BE2C (cell line): Measurements from ENCODE around the gene C1GALT1C1L.

ENCODE experiments used
- DNase-seq: peaks from one replicate; pipeline ENCODE4 v3.0.0-alpha.2; 2020
- H3K27me3 ChIP-seq: fragments of 250-450 bp; sonication (Bioruptor Pico); 2 replicates; pipeline ENCODE4 v1.5.1; 2020; ENCODE audit warnings: mild to moderate bottlenecking
- H3K36me3 ChIP-seq: fragments of 250-450 bp; sonication (Bioruptor Pico); 2 replicates; pipeline ENCODE4 v1.5.1; 2020; ENCODE audit warnings: mild to moderate bottlenecking
- H3K4me1 ChIP-seq: fragments of 250-450 bp; sonication (Bioruptor Pico); 2 replicates; pipeline ENCODE4 v1.5.1; 2020
- H3K4me3 ChIP-seq: 2 replicates; pipeline ENCODE4 v1.5.1; 2011; ENCODE audit warnings: low read depth, low read length
- H3K9me3 ChIP-seq: fragments of 250-450 bp; sonication (Bioruptor Pico); 2 replicates; pipeline ENCODE4 v1.5.1; 2020
- CTCF ChIP-seq: IDR thresholded peaks from 2 replicates; pipeline ENCODE4 v1.5.1; 2012; ENCODE audit warnings: mild to moderate bottlenecking, low read depth, low read length

Gene C1GALT1C1L

DNA sequence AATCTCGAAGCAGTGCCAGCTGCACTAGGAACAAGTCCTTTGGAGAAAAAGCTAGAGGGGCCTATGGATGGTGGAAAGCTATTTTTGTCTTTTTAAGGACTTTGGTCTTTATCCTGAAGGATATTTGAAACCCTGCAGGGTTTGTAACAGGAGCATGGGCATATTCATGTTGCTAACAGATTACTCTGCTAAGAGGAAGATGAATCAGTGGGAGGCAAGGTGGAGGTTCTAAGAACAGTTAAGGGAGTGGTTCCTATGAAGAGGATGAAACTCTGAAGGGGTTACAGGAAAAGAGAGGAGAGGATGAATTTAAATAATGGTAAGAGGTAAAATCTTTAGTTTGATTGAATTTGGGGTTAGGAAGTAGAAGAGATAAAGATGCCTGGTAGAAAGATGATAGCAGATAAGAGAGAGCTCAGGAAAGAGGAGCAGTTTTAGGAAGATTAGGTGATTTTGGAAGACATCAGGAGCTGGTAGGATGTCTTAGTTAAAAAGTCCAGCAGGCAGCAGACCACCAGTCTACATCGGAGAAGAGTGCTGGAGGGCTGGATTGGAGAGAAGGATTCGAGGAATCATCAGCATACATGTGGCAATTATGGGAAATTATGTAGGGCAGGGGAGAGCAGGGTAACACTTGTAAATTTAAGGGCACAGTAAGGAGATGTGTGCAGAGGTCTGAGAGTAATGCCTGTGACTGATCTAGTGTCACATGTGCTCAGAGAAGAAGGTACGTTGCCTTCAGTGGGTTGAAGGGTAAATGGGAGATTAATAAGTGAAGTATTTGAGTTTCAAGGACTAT is 39.3 kb upstream of the C1GALT1C1L start:
- Histone ChIP-seq H3K27me3 (peaks cover 4% of the 10 kb centered on the region; the same call in 1 of the 2 replicates), H3K4me1 (no peaks in the 10 kb centered on the region), H3K36me3 (no peaks in the 10 kb centered on the region), H3K4me3 (no peak overlapping the region), H3K9me3 (no peaks in the 10 kb centered on the region)
- DNase-seq = no peak
- TF ChIP-seq CTCF = no peak

GRCh38 chr2:43714164-43714563 is 37.9 kb upstream of the C1GALT1C1L start:
- Histone ChIP-seq H3K4me1 (no peaks in the 10 kb centered on the region), H3K9me3 (no peaks in the 10 kb centered on the region), H3K27me3 (peaks cover 4% of the 10 kb centered on the region; the same call in 1 of the 2 replicates), H3K36me3 (no peaks in the 10 kb centered on the region), H3K4me3 (no peak overlapping the region)
- DNase-seq = no peak
- TF ChIP-seq CTCF = no peak

GRCh38 chr2:43710866-43711265 is 34.6 kb upstream of the C1GALT1C1L start:
- Histone ChIP-seq H3K27me3 (peaks cover 4% of the 10 kb centered on the region; the same call in 1 of the 2 replicates), H3K4me3 (no peak overlapping the region), H3K4me1 (no peaks in the 10 kb centered on the region), H3K9me3 (no peaks in the 10 kb centered on the region), H3K36me3 (no peaks in the 10 kb centered on the region)
- DNase-seq = no peak
- no peak for TF ChIP-seq CTCF

- DNase-seq = no peak
- H3K4me1 ChIP-seq = no peaks in the 10 kb centered on the region
- TF ChIP-seq CTCF = no peak
- peaks cover 4% of the 10 kb centered on the region; the same call in 1 of the 2 replicates for H3K27me3 ChIP-seq
- H3K36me3 ChIP-seq = no peaks in the 10 kb centered on the region
- H3K4me3 ChIP-seq = no peak overlapping the region
- no peaks in the 10 kb centered on the region for H3K9me3 ChIP-seq
Observed at GRCh38 chr2:43708891-43709290, 32.7 kb upstream of the C1GALT1C1L start.

GRCh38 chr2:43708178-43708577 is 31.9 kb upstream of the C1GALT1C1L start:
- TF ChIP-seq CTCF = no peak
- Histone ChIP-seq H3K36me3 (no peaks in the 10 kb centered on the region), H3K27me3 (peaks cover 4% of the 10 kb centered on the region; the same call in 1 of the 2 replicates), H3K4me1 (no peaks in the 10 kb centered on the region), H3K9me3 (no peaks in the 10 kb centered on the region), H3K4me3 (no peak overlapping the region)
- DNase-seq = no peak

DNA sequence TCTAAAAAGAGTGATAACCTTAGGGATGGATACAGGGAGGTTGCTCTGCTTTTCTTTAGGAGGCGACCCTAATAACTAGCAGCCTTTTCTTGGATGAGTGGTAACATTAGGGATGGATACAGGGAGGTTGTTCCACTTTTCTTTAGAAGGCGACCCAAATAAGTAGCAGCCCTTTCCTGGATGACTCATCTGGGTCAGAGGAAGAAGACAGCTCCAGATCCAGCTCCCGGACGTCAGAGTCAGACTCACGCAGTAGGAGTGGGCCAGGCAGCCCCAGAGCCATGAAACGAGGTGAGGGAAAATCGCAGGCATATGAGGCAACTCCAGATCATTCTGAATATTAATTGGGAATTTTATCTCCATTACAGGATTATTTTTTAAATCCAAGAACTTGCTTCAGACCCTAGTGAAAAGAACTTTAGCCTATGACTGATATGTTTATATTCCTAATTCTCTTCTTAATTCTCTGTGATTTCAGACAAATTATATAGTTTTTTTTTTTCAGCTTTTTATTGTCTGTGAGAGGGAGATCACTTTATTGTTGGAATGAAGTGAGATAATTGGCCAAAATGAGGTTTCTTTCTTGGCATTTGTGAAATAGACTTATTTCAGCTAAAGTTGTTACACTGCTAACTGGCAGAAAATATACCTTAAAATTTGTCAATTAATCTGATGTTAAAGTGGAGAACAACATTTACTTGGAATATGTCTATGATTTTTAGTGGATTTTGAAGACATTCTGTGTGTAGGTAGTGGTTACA is 31.2 kb upstream of the C1GALT1C1L start:
- H3K9me3 ChIP-seq = no peaks in the 10 kb centered on the region
- H3K27me3 ChIP-seq = peaks cover 4% of the 10 kb centered on the region; the same call in 1 of the 2 replicates
- DNase-seq = no peak
- H3K4me3 ChIP-seq = no peak overlapping the region
- no peaks in the 10 kb centered on the region for H3K4me1 ChIP-seq
- TF ChIP-seq CTCF = no peak
- no peaks in the 10 kb centered on the region for H3K36me3 ChIP-seq
